DOHH2 (cell line): ENCODE results near the gene KRTAP10-12.

Source experiments
- H3F3A ChIP-seq: fragments of 200-600 bp; sonication (generic), shearing (Covaris generic); 2 replicates; pipeline ENCODE4 v1.6.0; 2016; ENCODE audit warnings: antibody characterized with exemption, mild to moderate bottlenecking; ENCODE audit not compliant: control insufficient read depth, insufficient read depth
- H3K27ac ChIP-seq: fragments of 200-600 bp; sonication (generic); 2 replicates; pipeline ENCODE4 v1.5.1; 2014; ENCODE audit warnings: low read depth, mild to moderate bottlenecking, low read length, moderate library complexity
- H3K27me3 ChIP-seq: fragments of 200-600 bp; sonication (generic); 2 replicates; pipeline ENCODE4 v1.6.1; 2014; ENCODE audit warnings: mild to moderate bottlenecking, low read length, mixed read lengths; ENCODE audit not compliant: control insufficient read depth
- H3K36me3 ChIP-seq: fragments of 200-600 bp; sonication (generic); 2 replicates; pipeline ENCODE4 v1.6.1; 2014; ENCODE audit warnings: mild to moderate bottlenecking, low read length, moderate library complexity, mixed read lengths; ENCODE audit not compliant: control insufficient read depth
- H3K4me1 ChIP-seq: fragments of 200-600 bp; sonication (generic); 2 replicates; pipeline ENCODE4 v1.6.1; 2014; ENCODE audit warnings: mild to moderate bottlenecking, low read length, mixed read lengths; ENCODE audit not compliant: control insufficient read depth
- H3K4me2 ChIP-seq: fragments of 200-600 bp; sonication (generic); 2 replicates; pipeline ENCODE4 v1.6.0; 2014; ENCODE audit warnings: mild to moderate bottlenecking, low read length, moderate library complexity
- H3K4me3 ChIP-seq: fragments of 200-600 bp; sonication (generic); 2 replicates; pipeline ENCODE4 v1.5.1; 2014; ENCODE audit warnings: mild to moderate bottlenecking, low read length, mixed read lengths
- H3K79me2 ChIP-seq: fragments of 200-600 bp; sonication (generic); 2 replicates; pipeline ENCODE4 v1.6.1; 2014; ENCODE audit warnings: mild to moderate bottlenecking, low read length, mixed read lengths; ENCODE audit not compliant: control insufficient read depth
- H3K9me2 ChIP-seq: fragments of 200-600 bp; sonication (generic); replicated peaks from 2 replicates; pipeline ENCODE4 v1.6.1; 2014; ENCODE audit warnings: mild to moderate bottlenecking, low read length, mixed read lengths; ENCODE audit not compliant: control insufficient read depth
- H3K9me3 ChIP-seq: fragments of 200-600 bp; sonication (generic); 2 replicates; pipeline ENCODE4 v1.6.1; 2014; ENCODE audit warnings: antibody characterized with exemption, low read length, mixed read lengths; ENCODE audit not compliant: control insufficient read depth, insufficient read depth
- H4K20me1 ChIP-seq: fragments of 200-600 bp; sonication (generic); 2 replicates; pipeline ENCODE4 v1.6.0; 2014; ENCODE audit warnings: low read depth, mild to moderate bottlenecking, antibody characterized with exemption, low read length, moderate library complexity; ENCODE audit not compliant: control insufficient read depth, insufficient read depth
- CTCF ChIP-seq: fragments of 200-600 bp; sonication (generic); IDR thresholded peaks from one replicate; pipeline ENCODE4 v1.5.1; 2014; ENCODE audit warnings: antibody characterized with exemption, mild to moderate bottlenecking, low read depth, low read length; ENCODE audit not compliant: poor library complexity, severe bottlenecking
- EZH2phosphoT487 ChIP-seq: fragments of 200-600 bp; sonication (generic); IDR thresholded peaks from 2 replicates; pipeline ENCODE4 v1.6.1; 2017; ENCODE audit warnings: borderline replicate concordance, mild to moderate bottlenecking, antibody characterized with exemption, low read length, moderate library complexity, mixed read lengths

KRTAP10-12 gene

GRCh38 chr21:44650265-44650972 is 46.6 kb upstream of the KRTAP10-12 start:
- Histone ChIP-seq H3K79me2 (no peaks in the 10 kb centered on the region), H3K36me3 (no peaks in the 10 kb centered on the region), H3K4me1 (no peaks in the 10 kb centered on the region), H3K27me3 (no peaks in the 10 kb centered on the region), H3K9me3 (no peaks in the 10 kb centered on the region), H3K4me2 (no peak overlapping the region), H3K9me2 (no peaks in the 10 kb centered on the region), H3K4me3 (no peak overlapping the region), H4K20me1 (no peaks in the 10 kb centered on the region), H3F3A (no peaks in the 10 kb centered on the region), H3K27ac (no peak overlapping the region)
- TF ChIP-seq EZH2phosphoT487 (no peak), CTCF (no peak)

- TF ChIP-seq CTCF (no peak), EZH2phosphoT487 (no peak)
- H3K27ac ChIP-seq, result no peak overlapping the region
Measured at GRCh38 chr21:44650973-44651675, 45.8 kb upstream of the KRTAP10-12 start.

GRCh38 chr21:44653123-44653522 is 43.8 kb upstream of the KRTAP10-12 start:
- H3K27me3 ChIP-seq, result no peaks in the 10 kb centered on the region
- no peak overlapping the region for H3K4me2 ChIP-seq
- no peaks in the 10 kb centered on the region for H4K20me1 ChIP-seq
- H3K79me2 ChIP-seq, result no peaks in the 10 kb centered on the region
- no peaks in the 10 kb centered on the region for H3K36me3 ChIP-seq
- no peaks in the 10 kb centered on the region for H3K9me3 ChIP-seq
- no peak overlapping the region for H3K4me3 ChIP-seq
- no peak for TF ChIP-seq EZH2phosphoT487
- no peak for TF ChIP-seq CTCF
- no peak overlapping the region for H3K27ac ChIP-seq
- H3K9me2 ChIP-seq, result no peaks in the 10 kb centered on the region
- no peaks in the 10 kb centered on the region for H3F3A ChIP-seq
- H3K4me1 ChIP-seq, result no peaks in the 10 kb centered on the region

More at GRCh38 chr21:44650973-44651675, 45.8 kb upstream of the KRTAP10-12 start:
- Histone ChIP-seq H3K27me3 (no peaks in the 10 kb centered on the region), H3K4me2 (no peak overlapping the region), H3K36me3 (no peaks in the 10 kb centered on the region), H3K79me2 (no peaks in the 10 kb centered on the region), H4K20me1 (no peaks in the 10 kb centered on the region), H3K9me2 (no peaks in the 10 kb centered on the region), H3K9me3 (no peaks in the 10 kb centered on the region), H3F3A (no peaks in the 10 kb centered on the region), H3K4me1 (no peaks in the 10 kb centered on the region), H3K4me3 (no peak overlapping the region)
